K562 (cell line): Measurements from ENCODE around the gene HPS4. TPM values are rescaled to one million over a fixed set of nuclear protein-coding genes. Genes with fewer than 3 reads are reported as not detected.

Experiments
- ADNP ChIP-seq: fragments of 200-800 bp; sonication (Bioruptor generic); IDR thresholded peaks from 2 replicates; pipeline ENCODE4 v1.6.1; 2016; ENCODE audit warnings: missing genetic modification characterization, missing compliant biosample characterization
- BCOR ChIP-seq: fragments of 450-650 bp; IDR thresholded peaks from 2 replicates; pipeline ENCODE4 v1.6.1; 2016
- CSDE1 ChIP-seq, 2 experiments: fragments of 450-650 bp; IDR thresholded peaks; 2 replicates each; pipeline ENCODE4 v1.6.1; 2016; ENCODE audit warnings: mild to moderate bottlenecking in 1 of 2
- DACH1 ChIP-seq: fragments of 450-650 bp; IDR thresholded peaks from 2 replicates; pipeline ENCODE4 v1.6.1; 2018; ENCODE audit not compliant: partially characterized antibody
- EP400 ChIP-seq: fragments of 450-650 bp; IDR thresholded peaks from 2 replicates; pipeline ENCODE4 v1.6.1; 2017; ENCODE audit warnings: antibody characterized with exemption, mild to moderate bottlenecking, moderate library complexity
- GABPA ChIP-seq: fragments of 200-800 bp; sonication (Bioruptor generic); conservative IDR thresholded peaks from 2 replicates; pipeline ENCODE4 v1.6.1; 2016; ENCODE audit warnings: low read depth, missing genetic modification characterization, missing compliant biosample characterization
- HDAC2 ChIP-seq: fragments of 450-650 bp; IDR thresholded peaks from 2 replicates; pipeline ENCODE4 v1.6.1; 2016; ENCODE audit warnings: mild to moderate bottlenecking
- JUND ChIP-seq, 2 experiments: IDR thresholded peaks; 2 replicates in 1 of 2; 3 replicates in 1 of 2; pipeline ENCODE4 v1.6.1; 2011; ENCODE audit warnings: borderline replicate concordance in 2 of 2, low read depth in 2 of 2, low read length in 2 of 2, improper control_type of control experiment in 1 of 2, missing biosample characterization in 1 of 2, missing genetic modification characterization in 1 of 2, missing genetic modification reagents in 1 of 2
- MTA1 ChIP-seq: fragments of 450-650 bp; IDR thresholded peaks from 2 replicates; pipeline ENCODE4 v1.6.1; 2017; ENCODE audit warnings: borderline replicate concordance
- MXD1 ChIP-seq: fragments of 250-450 bp; sonication (Bioruptor Pico); IDR thresholded peaks from 2 replicates; pipeline ENCODE4 v1.8.0; 2021; ENCODE audit warnings: borderline replicate concordance, mild to moderate bottlenecking, moderate library complexity; ENCODE audit not compliant: poor library complexity, severe bottlenecking
- NBN ChIP-seq: fragments of 450-650 bp; IDR thresholded peaks from 2 replicates; pipeline ENCODE4 v1.6.1; 2016; ENCODE audit warnings: low read depth, mild to moderate bottlenecking
- NR2C2 ChIP-seq, 2 experiments: fragments of 200-800 bp in 1 of 2; sonication (Bioruptor generic) in 1 of 2; sonication (generic) in 1 of 2; formaldehyde crosslinking in 1 of 2; IDR thresholded peaks; 2 replicates each; pipeline versions ENCODE4 v1.6.1 to v1.8.0; 2016 to 2022; ENCODE audit warnings: mild to moderate bottlenecking in 1 of 2, missing compliant biosample characterization in 1 of 2, missing genetic modification characterization in 1 of 2, missing genetic modification reagents in 1 of 2
- POLR2A ChIP-seq: fragments of 450-650 bp; conservative IDR thresholded peaks from 2 replicates; pipeline ENCODE4 v1.6.1; 2016
- RBM25 ChIP-seq: fragments of 200-400 bp; formaldehyde crosslinking; IDR thresholded peaks from 2 replicates; pipeline ENCODE4 v1.6.1; 2018; ENCODE audit warnings: low read length, low read depth, moderate library complexity; ENCODE audit not compliant: severe bottlenecking
- RBM39 ChIP-seq: fragments of 200-400 bp; formaldehyde crosslinking; optimal IDR thresholded peaks from 2 replicates; pipeline ENCODE3; 2018; ENCODE audit warnings: low read depth, low read length
- SMARCA4 ChIP-seq: fragments of 450-650 bp; IDR thresholded peaks from 2 replicates; pipeline ENCODE4 v1.6.1; 2016
- TEAD1 ChIP-seq, 2 experiments: fragments of 450-650 bp in 1 of 2; sonication (generic) in 1 of 2; formaldehyde crosslinking; IDR thresholded peaks; 2 replicates each; pipeline versions ENCODE4 v1.4.0 to v1.8.0; 2020 to 2022; ENCODE audit warnings: mild to moderate bottlenecking in 2 of 2, missing genetic modification reagents in 1 of 2
- XRCC5 ChIP-seq: fragments of 200-400 bp; formaldehyde crosslinking; IDR thresholded peaks from 2 replicates; pipeline ENCODE4 v1.6.1; 2017; ENCODE audit warnings: low read depth, mild to moderate bottlenecking, low read length
- ZBTB7A ChIP-seq: IDR thresholded peaks from 2 replicates; pipeline ENCODE4 v1.6.1; 2011; ENCODE audit warnings: low read depth, mild to moderate bottlenecking, low read length, moderate library complexity, borderline replicate concordance; ENCODE audit not compliant: control insufficient read depth
- ZFP36 ChIP-seq: fragments of 150-350 bp; IDR thresholded peaks from 2 replicates; pipeline ENCODE4 v1.6.1; 2018; ENCODE audit warnings: low read length, low read depth; ENCODE audit not compliant: partially characterized antibody
- ZNF324 ChIP-seq: fragments of 250-450 bp; sonication (Bioruptor Pico); IDR thresholded peaks from 2 replicates; pipeline ENCODE4 v1.4.0; 2020; ENCODE audit warnings: mild to moderate bottlenecking
- ZNF561 ChIP-seq: fragments of 450-650 bp; formaldehyde crosslinking; conservative IDR thresholded peaks from 2 replicates; pipeline ENCODE4 v1.4.0; 2020; ENCODE audit warnings: mild to moderate bottlenecking, moderate library complexity
- polyA plus RNA-seq, 8 experiments: library from polyadenylated mRNA; depleted of rRNA in 4 of 8; stranded (reverse) in 5 of 8; unstranded in 3 of 8; fragments of >200 nt; fragmentation: Nextera tagmentation in 2 of 8; fragmentation: Illumina TruSeq in 1 of 8; extraction: Ambion mirVana in 2 of 8; extraction: Trizol in 1 of 8; gene quantifications; 2 replicates each; pipeline versions ENCODE4 v1.2.1 to v1.2.3, GENCODE V29; 2011 to 2014; ENCODE audit warnings: inconsistent platforms in 1 of 8, missing spikeins in 1 of 8
- total RNA-seq, 7 experiments: library from RNA; depleted of rRNA in 6 of 7; stranded (reverse); fragments of >200 nt in 6 of 7; fragmentation: Illumina TruSeq in 2 of 7; extraction: Trizol in 2 of 7; gene quantifications; 2 replicates each; pipeline versions ENCODE4 v1.2.1 to v1.2.3, GENCODE V29; 2011 to 2021; ENCODE audit warnings: low replicate concordance in 1 of 7
- TF ChIP-seq, protein P1 (sequence below): fragments of 450-650 bp; formaldehyde crosslinking; IDR thresholded peaks from 2 replicates; pipeline ENCODE4 v1.4.0; 2020; ENCODE audit warnings: mild to moderate bottlenecking, mixed read lengths
- TF ChIP-seq, protein P2 (sequence below), 2 experiments: IDR thresholded peaks; 2 replicates each; pipeline ENCODE4 v1.6.1; 2011; ENCODE audit warnings: borderline replicate concordance in 1 of 2, control low read depth in 1 of 2, low read depth in 1 of 2, low read length in 1 of 2, mild to moderate bottlenecking in 1 of 2, mixed read lengths in 1 of 2, moderate library complexity in 1 of 2; ENCODE audit not compliant: insufficient read depth in 1 of 2, insufficient read length in 1 of 2, poor library complexity in 1 of 2, severe bottlenecking in 1 of 2; ENCODE audit errors: extremely low read depth in 1 of 2

HPS4 gene
- total and polyA plus RNA-seq, 9 of the 15 experiments (the other 6 are each of a cell fraction or from before 2014, with no cell fraction given): 12.8 to 29.2 (median 25.3) TPM

GRCh38 chr22:26483439-26484359 is at the start of gene HPS4, which contains the start of gene SRRD (continued):
- TF ChIP-seq MXD1 (peak; percentile 75), NBN (peak; percentile 25), ADNP (peak; percentile 99), POLR2A (peak; percentile 80), JUND (IDR thresholded peaks at IDR 0.05; ENCODE audit: borderline replicate concordance, low read depth, low read length) (peak; percentile 85), JUND (tag; IDR thresholded peaks at IDR 0.05; ENCODE audit: borderline replicate concordance, low read depth, low read length) (no peak; the same call in 1 of the 3 replicates), ZNF324 (no peak), DACH1 (no peak), ZBTB7A (no peak), TEAD1 (CRISPR knock-in tag; IDR thresholded peaks at IDR 0.05) (peak in 1 of 2 experiments; percentile 40; a peak in 1 of 4 replicates), GABPA (tag) (peak; percentile 37; the same call in 1 of the 2 replicates), RBM25 (peak; percentile 88), ZFP36 (peak; percentile 97), NR2C2 (CRISPR knock-in tag; IDR thresholded peaks at IDR 0.05) (peak; percentile 85), NR2C2 (tag; IDR thresholded peaks at IDR 0.05) (peak; percentile 86), EP400 (peak; percentile 84; the same call in 1 of the 2 replicates), MTA1 (peak; percentile 98), XRCC5 (peak; percentile 48; the same call in 1 of the 2 replicates), RBM39 (no peak), HDAC2 (peak; percentile 100), ZNF561 (CRISPR knock-in tag) (no peak), SMARCA4 (no peak), BCOR (peak; percentile 100), CSDE1 (IDR thresholded peaks at IDR 0.05) (peak in 1 of 2 experiments; percentile 72; a peak in 1 of 4 replicates)
- TF ChIP-seq, protein P1, sequence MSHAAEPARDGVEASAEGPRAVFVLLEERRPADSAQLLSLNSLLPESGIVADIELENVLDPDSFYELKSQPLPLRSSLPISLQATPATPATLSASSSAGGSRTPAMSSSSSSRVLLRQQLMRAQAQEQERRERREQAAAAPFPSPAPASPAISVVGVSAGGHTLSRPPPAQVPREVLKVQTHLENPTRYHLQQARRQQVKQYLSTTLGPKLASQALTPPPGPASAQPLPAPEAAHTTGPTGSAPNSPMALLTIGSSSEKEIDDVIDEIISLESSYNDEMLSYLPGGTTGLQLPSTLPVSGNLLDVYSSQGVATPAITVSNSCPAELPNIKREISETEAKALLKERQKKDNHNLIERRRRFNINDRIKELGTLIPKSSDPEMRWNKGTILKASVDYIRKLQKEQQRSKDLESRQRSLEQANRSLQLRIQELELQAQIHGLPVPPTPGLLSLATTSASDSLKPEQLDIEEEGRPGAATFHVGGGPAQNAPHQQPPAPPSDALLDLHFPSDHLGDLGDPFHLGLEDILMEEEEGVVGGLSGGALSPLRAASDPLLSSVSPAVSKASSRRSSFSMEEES (CRISPR knock-in tag): peak; percentile 65
- TF ChIP-seq, protein P2, sequence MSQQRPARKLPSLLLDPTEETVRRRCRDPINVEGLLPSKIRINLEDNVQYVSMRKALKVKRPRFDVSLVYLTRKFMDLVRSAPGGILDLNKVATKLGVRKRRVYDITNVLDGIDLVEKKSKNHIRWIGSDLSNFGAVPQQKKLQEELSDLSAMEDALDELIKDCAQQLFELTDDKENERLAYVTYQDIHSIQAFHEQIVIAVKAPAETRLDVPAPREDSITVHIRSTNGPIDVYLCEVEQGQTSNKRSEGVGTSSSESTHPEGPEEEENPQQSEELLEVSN (IDR thresholded peaks at IDR 0.05; ENCODE audit: borderline replicate concordance in 1 of 2, extremely low read depth in 1 of 2, insufficient read depth in 1 of 2, insufficient read length in 1 of 2, low read depth in 1 of 2, low read length in 1 of 2, poor library complexity in 1 of 2, severe bottlenecking in 1 of 2): peak; percentile 32 to 63
